Activated naive CD8-positive, alpha-beta T cell treated with anti-CD3 and anti-CD28 coated beads, Interleukin-2, amount 50 U/mL, for 24 hours (primary cell): ENCODE data around the gene BRICD5.
"Not testable (repeated sequence)": the region's sequence is repeated elsewhere in the genome, so short reads cannot be mapped to it uniquely, and the experiment has no call there.

Experiments used
- ATAC-seq: fragments of 150-1000 bp; cut with Tn5 transposase; one replicate; pipeline ENCODE4 v1.10.0; 2021
- DNase-seq: peaks from one replicate; pipeline ENCODE4 v3.0.0; 2021
- H3K27ac Mint-ChIP-seq: one replicate; pipeline ENCODE4 v1.8.0; 2021; ENCODE audit warnings: mild to moderate bottlenecking, mixed read lengths
- H3K27me3 Mint-ChIP-seq: one replicate; pipeline ENCODE4 v1.8.0; 2021; ENCODE audit warnings: mixed read lengths
- H3K36me3 Mint-ChIP-seq: one replicate; pipeline ENCODE4 v1.8.0; 2021; ENCODE audit warnings: low read depth, mixed read lengths
- H3K4me1 Mint-ChIP-seq: one replicate; pipeline ENCODE4 v1.8.0; 2021; ENCODE audit warnings: mixed read lengths
- H3K4me3 Mint-ChIP-seq: one replicate; pipeline ENCODE4 v1.8.0; 2021; ENCODE audit warnings: mild to moderate bottlenecking, moderate library complexity, mixed read lengths
- H3K9me3 Mint-ChIP-seq: one replicate; pipeline ENCODE4 v1.8.0; 2021; ENCODE audit warnings: mixed read lengths

BRICD5 gene

GRCh38 chr16:2243031-2243528 is 32.4 kb upstream of the BRICD5 start:
- H3K36me3 Mint-ChIP-seq, result peaks cover 3% of the 10 kb centered on the region
- no peak for DNase-seq
- ATAC-seq, result no peak
- no peak overlapping the region for H3K27ac Mint-ChIP-seq
- H3K9me3 Mint-ChIP-seq, result no peaks in the 10 kb centered on the region
- H3K4me1 Mint-ChIP-seq, result no peaks in the 10 kb centered on the region
- no peak overlapping the region for H3K4me3 Mint-ChIP-seq
- no peaks in the 10 kb centered on the region for H3K27me3 Mint-ChIP-seq

DNA sequence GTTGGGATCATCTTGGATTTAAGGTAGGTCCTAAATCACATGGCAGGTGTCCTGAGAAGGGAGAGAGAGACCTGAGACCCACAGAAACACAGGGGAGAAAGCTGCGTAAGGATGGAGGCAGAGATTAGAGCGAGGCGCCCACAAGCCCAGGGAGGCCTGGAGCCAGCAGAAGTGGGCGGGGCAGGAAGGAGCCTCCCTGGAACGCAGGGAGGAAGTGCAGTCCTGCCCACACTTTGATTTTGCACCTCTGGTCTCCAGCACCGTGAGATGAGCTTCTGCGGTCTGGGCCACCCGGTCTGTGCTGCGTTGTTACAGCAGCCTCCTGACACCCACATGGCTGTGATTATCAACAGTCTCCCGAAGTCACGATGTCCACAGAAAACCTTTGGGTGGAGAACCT is 31.9 kb upstream of the BRICD5 start:
- Mint-ChIP-seq H3K27ac (no peak overlapping the region), H3K27me3 (no peaks in the 10 kb centered on the region), H3K4me3 (no peak overlapping the region), H3K4me1 (no peaks in the 10 kb centered on the region), H3K36me3 (peaks cover 3% of the 10 kb centered on the region), H3K9me3 (no peaks in the 10 kb centered on the region)
- ATAC-seq, result no peak
- no peak for DNase-seq

GRCh38 chr16:2240331-2240730 is 29.7 kb upstream of the BRICD5 start:
- not testable (repeated sequence) for H3K36me3 Mint-ChIP-seq, H3K4me1 Mint-ChIP-seq, H3K27ac Mint-ChIP-seq, H3K4me3 Mint-ChIP-seq, ATAC-seq, H3K9me3 Mint-ChIP-seq, H3K27me3 Mint-ChIP-seq, DNase-seq

- Mint-ChIP-seq H3K27ac (no peak overlapping the region), H3K4me1 (no peaks in the 10 kb centered on the region), H3K36me3 (peaks cover 10% of the 10 kb centered on the region), H3K27me3 (no peaks in the 10 kb centered on the region), H3K4me3 (no peak overlapping the region), H3K9me3 (no peaks in the 10 kb centered on the region)
- DNase-seq, result no peak
- ATAC-seq, result no peak
Measured at GRCh38 chr16:2238838-2239675, 28.4 kb upstream of the BRICD5 start.

- ATAC-seq (no peak), DNase-seq (no peak)
- Mint-ChIP-seq H3K27ac (no peak overlapping the region), H3K36me3 (peaks cover 14% of the 10 kb centered on the region), H3K4me1 (no peaks in the 10 kb centered on the region), H3K4me3 (no peak overlapping the region), H3K27me3 (no peaks in the 10 kb centered on the region), H3K9me3 (no peaks in the 10 kb centered on the region)
Measured at GRCh38 chr16:2238150-2238837, 27.6 kb upstream of the BRICD5 start.

DNA sequence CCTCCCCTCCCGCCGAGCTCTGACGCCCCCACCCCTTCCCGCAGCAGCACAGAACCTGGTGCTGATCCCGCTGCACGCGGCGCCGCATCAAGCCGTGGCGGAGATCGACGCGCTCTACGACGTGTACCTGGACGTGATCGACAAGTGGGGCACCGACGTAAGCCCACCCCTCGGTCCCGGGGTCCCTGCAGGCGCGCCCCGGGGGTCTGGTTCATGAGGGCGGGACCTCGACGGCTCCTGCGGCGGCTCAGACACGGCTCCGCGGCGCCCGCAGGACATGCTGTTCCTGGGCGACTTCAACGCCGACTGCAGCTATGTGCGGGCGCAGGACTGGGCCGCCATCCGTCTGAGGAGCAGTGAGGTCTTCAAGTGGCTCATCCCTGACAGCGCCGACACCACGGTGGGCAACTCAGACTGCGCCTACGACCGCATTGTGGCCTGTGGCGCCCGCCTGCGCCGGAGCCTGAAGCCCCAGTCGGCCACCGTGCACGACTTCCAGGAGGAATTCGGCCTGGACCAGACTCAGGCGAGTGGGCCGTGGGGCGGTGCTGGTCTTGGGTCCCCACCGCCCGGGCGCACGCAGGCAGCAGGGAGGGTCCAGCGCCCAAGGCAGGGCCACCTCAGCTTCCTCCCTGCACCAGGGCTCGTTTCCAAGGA is 27.0 kb upstream of the BRICD5 start:
- no peak for ATAC-seq
- no peaks in the 10 kb centered on the region for H3K4me1 Mint-ChIP-seq
- no peaks in the 10 kb centered on the region for H3K27me3 Mint-ChIP-seq
- no peak overlapping the region for H3K27ac Mint-ChIP-seq
- H3K9me3 Mint-ChIP-seq, result no peaks in the 10 kb centered on the region
- H3K36me3 Mint-ChIP-seq, result peaks cover 14% of the 10 kb centered on the region
- H3K4me3 Mint-ChIP-seq, result no peak overlapping the region
- DNase-seq, result no peak

GRCh38 chr16:2237102-2237482 is 26.4 kb upstream of the BRICD5 start:
- Mint-ChIP-seq H3K4me3 (no peak overlapping the region), H3K4me1 (no peaks in the 10 kb centered on the region), H3K27me3 (no peaks in the 10 kb centered on the region), H3K27ac (no peak overlapping the region), H3K36me3 (peaks cover 11% of the 10 kb centered on the region), H3K9me3 (no peaks in the 10 kb centered on the region)
- DNase-seq (no peak), ATAC-seq (no peak)

- Mint-ChIP-seq H3K9me3 (no peaks in the 10 kb centered on the region), H3K27me3 (no peaks in the 10 kb centered on the region), H3K36me3 (peaks cover 11% of the 10 kb centered on the region), H3K4me3 (no peak within 1 kb of the TSS), H3K4me1 (no peaks in the 10 kb centered on the region), H3K27ac (no peak within 1 kb of the TSS)
- ATAC-seq, result no peak
- no peak for DNase-seq
Measured at GRCh38 chr16:2236337-2237101, 25.9 kb upstream of the BRICD5 start, which contains the start of gene DNASE1L2. Gene DNASE1L2, plus strand, starts transcription at chr16:2236444. Its CDS starts 373 bp downstream, at chr16:2236817.

GRCh38 chr16:2235695-2236336 is 25.2 kb upstream of the BRICD5 start:
- ATAC-seq (no peak), DNase-seq (no peak)
- H3K36me3 Mint-ChIP-seq, result peaks cover 11% of the 10 kb centered on the region
- no peaks in the 10 kb centered on the region for H3K27me3 Mint-ChIP-seq
- H3K4me1 Mint-ChIP-seq, result no peaks in the 10 kb centered on the region
- no peaks in the 10 kb centered on the region for H3K9me3 Mint-ChIP-seq
- no peak overlapping the region for H3K27ac Mint-ChIP-seq
- H3K4me3 Mint-ChIP-seq, result no peak overlapping the region

- Mint-ChIP-seq H3K27me3 (no peaks in the 10 kb centered on the region), H3K4me1 (no peaks in the 10 kb centered on the region), H3K4me3 (no peak overlapping the region), H3K27ac (no peak overlapping the region), H3K36me3 (peaks cover 12% of the 10 kb centered on the region), H3K9me3 (no peaks in the 10 kb centered on the region)
- no peak for ATAC-seq
- no peak for DNase-seq
Measured at GRCh38 chr16:2235234-2235651, 24.6 kb upstream of the BRICD5 start.

DNA sequence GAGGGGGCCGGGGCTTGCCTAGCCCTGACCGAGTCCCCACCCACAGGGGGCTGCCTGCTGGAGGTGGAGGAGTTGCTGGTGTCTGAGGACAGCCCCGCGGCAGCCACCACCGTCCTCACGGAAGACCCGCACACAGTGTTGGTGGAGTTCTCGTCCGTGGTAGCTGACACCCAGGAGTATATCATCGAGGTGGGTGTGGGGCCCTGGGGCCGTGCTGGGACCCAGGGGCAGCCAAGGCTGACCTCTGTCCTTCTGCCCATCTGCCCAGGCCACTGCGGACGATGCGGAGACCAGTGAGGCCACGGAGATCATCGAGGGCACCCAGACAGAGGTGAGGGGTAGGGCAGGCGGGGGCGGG is 24.1 kb upstream of the BRICD5 start:
- ATAC-seq (no peak), DNase-seq (no peak)
- no peaks in the 10 kb centered on the region for H3K4me1 Mint-ChIP-seq
- H3K36me3 Mint-ChIP-seq, result peaks cover 16% of the 10 kb centered on the region
- H3K27me3 Mint-ChIP-seq, result no peaks in the 10 kb centered on the region
- H3K4me3 Mint-ChIP-seq, result no peak overlapping the region
- H3K27ac Mint-ChIP-seq, result no peak overlapping the region
- H3K9me3 Mint-ChIP-seq, result no peaks in the 10 kb centered on the region

DNA sequence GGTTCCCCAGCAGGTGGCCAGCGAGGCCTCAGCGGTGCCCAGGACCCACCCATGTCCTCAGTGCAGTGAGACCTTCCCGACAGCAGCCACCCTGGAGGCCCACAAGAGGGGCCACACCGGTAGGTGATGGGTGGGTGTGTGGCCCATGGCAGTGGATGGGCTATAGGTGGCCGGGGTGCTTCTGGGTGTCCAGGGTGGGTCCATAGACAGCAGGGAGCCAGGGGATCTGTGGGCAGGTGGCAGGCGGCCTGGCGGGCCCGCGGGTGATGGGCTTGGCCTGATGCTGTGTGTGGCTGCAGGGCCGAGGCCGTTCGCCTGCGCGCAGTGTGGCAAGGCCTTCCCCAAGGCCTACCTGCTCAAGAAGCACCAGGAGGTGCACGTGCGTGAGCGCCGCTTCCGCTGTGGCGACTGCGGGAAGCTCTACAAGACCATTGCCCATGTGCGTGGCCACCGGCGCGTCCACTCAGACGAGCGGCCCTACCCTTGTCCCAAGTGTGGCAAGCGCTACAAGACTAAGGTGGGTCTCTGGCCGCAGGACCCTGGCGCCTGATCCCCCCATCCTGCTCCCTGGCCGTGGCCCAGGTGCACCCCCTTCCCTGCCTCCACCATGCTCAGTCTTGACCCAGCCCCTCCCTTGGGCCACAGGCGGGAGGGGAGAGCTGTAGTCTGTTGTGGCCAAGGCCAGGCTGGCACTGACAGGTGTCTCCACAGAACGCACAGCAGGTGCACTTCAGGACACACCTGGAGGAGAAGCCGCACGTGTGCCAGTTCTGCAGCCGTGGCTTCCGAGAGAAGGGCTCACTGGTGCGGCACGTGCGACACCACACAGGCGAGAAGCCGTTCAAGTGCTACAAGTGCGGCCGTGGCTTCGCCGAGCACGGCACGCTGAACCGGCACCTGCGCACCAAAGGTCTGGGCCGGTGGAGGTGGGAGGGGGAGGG is 23.5 kb upstream of the BRICD5 start:
- no peak overlapping the region for H3K27ac Mint-ChIP-seq
- ATAC-seq (no peak), DNase-seq (no peak)
- no peaks in the 10 kb centered on the region for H3K4me1 Mint-ChIP-seq
- H3K9me3 Mint-ChIP-seq, result no peaks in the 10 kb centered on the region
- no peak overlapping the region for H3K4me3 Mint-ChIP-seq
- H3K36me3 Mint-ChIP-seq, result peaks cover 19% of the 10 kb centered on the region
- no peaks in the 10 kb centered on the region for H3K27me3 Mint-ChIP-seq

DNA sequence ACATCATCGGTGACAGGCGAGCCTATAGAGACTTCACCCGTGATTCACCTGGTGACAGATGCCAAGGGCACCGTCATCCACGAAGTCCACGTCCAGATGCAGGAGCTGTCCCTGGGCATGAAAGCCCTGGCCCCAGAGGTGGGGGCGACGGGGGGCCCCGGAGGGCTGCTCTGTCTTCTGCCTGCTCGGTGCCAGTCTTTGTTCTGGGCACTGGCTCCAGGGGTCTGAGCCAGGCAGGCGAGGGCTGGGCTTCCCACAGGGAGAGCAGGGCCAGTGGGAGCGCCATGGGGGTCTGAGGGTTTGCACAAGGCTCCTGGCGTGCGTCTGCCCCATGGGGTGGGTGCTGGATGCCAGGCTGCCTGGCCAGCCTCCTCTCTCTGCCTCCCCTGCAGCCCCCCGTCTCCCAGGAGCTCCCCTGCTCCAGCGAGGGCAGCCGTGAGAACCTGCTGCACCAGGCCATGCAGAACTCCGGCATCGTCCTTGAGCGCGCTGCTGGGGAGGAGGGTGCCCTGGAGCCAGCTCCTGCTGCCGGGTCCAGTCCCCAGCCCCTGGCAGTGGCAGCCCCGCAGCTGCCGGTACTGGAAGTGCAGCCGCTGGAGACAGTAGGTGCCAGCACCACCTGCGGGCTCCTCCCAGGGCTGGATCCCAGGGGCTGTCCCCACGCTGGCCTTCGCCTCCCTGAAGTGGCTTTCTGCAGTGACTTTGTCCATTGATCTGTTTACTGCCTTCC is 22.5 kb upstream of the BRICD5 start:
- H3K27ac Mint-ChIP-seq, result no peak overlapping the region
- peaks cover 19% of the 10 kb centered on the region for H3K36me3 Mint-ChIP-seq
- DNase-seq (no peak), ATAC-seq (no peak)
- no peak overlapping the region for H3K4me3 Mint-ChIP-seq
- H3K4me1 Mint-ChIP-seq, result no peaks in the 10 kb centered on the region
- H3K27me3 Mint-ChIP-seq, result no peaks in the 10 kb centered on the region
- H3K9me3 Mint-ChIP-seq, result no peaks in the 10 kb centered on the region
